ENCODE results near the gene TRPM4. TPM values are rescaled to one million over a fixed set of nuclear protein-coding genes. Genes with fewer than 3 reads are reported as not detected.

TRPM4 gene
- total RNA-seq, 1 donor from 2014 or later: 63.4 TPM

GRCh38 chr19:49155005-49155819, 2.4 kb upstream of the TRPM4 start, which contains the start of gene HRC:
TSS of gene HRC (minus strand) at chr19:49155396. CDS start at chr19:49155237, 159 bp downstream.
- H3K9me3 ChIP-seq: no peaks in the 10 kb centered on the region
- no peak within 1 kb of the TSS for H3K4me3 ChIP-seq
- no peak for TF ChIP-seq CTCF (IDR thresholded peaks at IDR 0.05)
- DNase-seq (ENCODE audit: low spot score in 2 of 2): no peak
- peaks cover 0 to 9% of the 10 kb centered on the region in 2 donors for H3K4me1 ChIP-seq
- no peaks in the 10 kb centered on the region for H3K36me3 ChIP-seq
- intact Hi-C loops (cut with DNase I): no loop called here
- no peaks in the 10 kb centered on the region for H3K27me3 ChIP-seq
- peak within 1 kb of the TSS; percentile 56 to 60 for H3K27ac ChIP-seq

- no peak overlapping the region for H3K4me3 ChIP-seq
- H3K27me3 ChIP-seq: no peaks in the 10 kb centered on the region
- H3K4me1 ChIP-seq: peaks cover 0 to 5% of the 10 kb centered on the region in 2 donors
- no peak for TF ChIP-seq CTCF (IDR thresholded peaks at IDR 0.05)
- peak overlapping the region; percentile 56 to 60 for H3K27ac ChIP-seq
- no peaks in the 10 kb centered on the region for H3K36me3 ChIP-seq
- intact Hi-C loops (cut with DNase I): no loop called here
- H3K9me3 ChIP-seq: no peaks in the 10 kb centered on the region
- no peak for DNase-seq (ENCODE audit: low spot score in 2 of 2)
Measured at GRCh38 chr19:49155820-49156346, 1.7 kb upstream of the TRPM4 start.

- Histone ChIP-seq H3K9me3 (no peaks in the 10 kb centered on the region), H3K4me1 (peaks cover 2 to 13% of the 10 kb centered on the region in 2 donors), H3K27me3 (no peaks in the 10 kb centered on the region), H3K36me3 (no peaks in the 10 kb centered on the region), H3K27ac (no peak overlapping the region), H3K4me3 (no peak overlapping the region)
- intact Hi-C loops (cut with DNase I): no loop called here
- DNase-seq (ENCODE audit: low spot score in 2 of 2): no peak
- TF ChIP-seq CTCF (IDR thresholded peaks at IDR 0.05): no peak
Measured at GRCh38 chr19:49160450-49161189, 3.0 kb downstream of the TRPM4 start.

GRCh38 chr19:49161987-49162386, 4.4 kb downstream of the TRPM4 start:
- TF ChIP-seq CTCF (IDR thresholded peaks at IDR 0.05): no peak
- no peak overlapping the region for H3K27ac ChIP-seq
- intact Hi-C loops (cut with DNase I): no loop called here
- no peaks in the 10 kb centered on the region for H3K9me3 ChIP-seq
- no peak for DNase-seq (ENCODE audit: low spot score in 2 of 2)
- H3K4me3 ChIP-seq: no peak overlapping the region
- H3K27me3 ChIP-seq: no peaks in the 10 kb centered on the region
- H3K36me3 ChIP-seq: no peaks in the 10 kb centered on the region
- peaks cover 7 to 19% of the 10 kb centered on the region in 2 donors for H3K4me1 ChIP-seq

GRCh38 chr19:49165111-49165750, 7.6 kb downstream of the TRPM4 start:
- no peaks in the 10 kb centered on the region for H3K27me3 ChIP-seq
- no peak for TF ChIP-seq CTCF (IDR thresholded peaks at IDR 0.05)

More at GRCh38 chr19:49165111-49165750, 7.6 kb downstream of the TRPM4 start:
- H3K4me1 ChIP-seq: peaks cover 7 to 19% of the 10 kb centered on the region in 2 donors
- H3K36me3 ChIP-seq: peaks cover 18 to 25% of the 10 kb centered on the region in 2 donors
- intact Hi-C loops (cut with DNase I): no loop called here
- H3K4me3 ChIP-seq: peak overlapping the region; percentile 31 to 49
- H3K9me3 ChIP-seq: no peaks in the 10 kb centered on the region
- H3K27ac ChIP-seq: peak overlapping the region; percentile 89 to 92
- DNase-seq (ENCODE audit: low spot score in 2 of 2): peak in 1 of 2 donors; percentile 82

Data from ascending aorta (tissue), 2 donors.